Effector CD8-positive, alpha-beta T cell (primary cell): ENCODE results near the gene LRP2.
"Not testable (repeated sequence)": the region's sequence is repeated elsewhere in the genome, so short reads cannot be mapped to it uniquely, and the experiment has no call there.

ENCODE experiments used
- DNase-seq: peaks from one replicate; lab custom pipeline; 2025; lab: John Stamatoyannopoulos, UW

LRP2 gene

GRCh38 chr2:169301596-169302335, 60.6 kb downstream of the LRP2 start:
- no peak for DNase-seq

DNA sequence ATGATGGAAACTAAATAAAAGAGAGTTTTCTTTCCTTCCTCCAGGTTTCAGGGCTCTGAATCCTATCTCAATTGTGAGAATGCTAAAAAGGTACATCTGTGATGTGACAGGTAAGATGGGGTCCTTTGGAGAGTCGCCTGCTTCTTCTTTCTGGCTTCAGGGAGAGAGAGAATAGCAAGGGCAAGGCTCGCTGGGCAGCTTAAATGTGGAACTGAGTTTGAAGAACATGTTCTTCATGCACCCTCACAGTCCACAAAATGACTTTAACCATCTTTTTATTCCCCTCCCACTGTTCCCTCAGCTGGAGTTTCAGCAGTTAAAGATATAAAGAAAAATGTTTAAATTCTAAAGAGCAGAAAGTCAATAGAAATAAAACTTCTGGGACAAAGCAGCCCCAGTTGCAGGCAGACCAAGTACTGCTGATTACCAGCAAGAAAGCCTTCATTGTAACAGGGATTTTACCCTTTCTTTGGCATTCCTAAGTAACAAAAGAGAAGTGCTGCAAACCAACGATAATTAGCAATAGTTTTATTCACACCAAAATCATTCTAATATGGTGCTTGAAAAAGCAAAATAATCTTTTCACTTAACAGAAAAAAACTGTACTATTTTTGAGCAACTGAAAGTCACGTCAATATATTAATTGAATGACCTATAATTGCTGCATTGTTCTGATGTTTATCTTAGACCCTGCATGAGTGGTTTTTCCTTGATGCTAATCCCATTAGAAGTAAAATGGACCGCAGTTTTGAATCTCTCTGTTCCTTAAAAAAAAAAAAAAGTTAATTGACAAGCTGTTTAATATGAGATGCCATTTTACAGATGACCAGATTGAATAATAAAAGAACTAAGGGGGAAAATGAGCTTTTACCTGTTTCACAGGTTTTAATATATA, 61.5 kb downstream of the LRP2 start:
- no peak for DNase-seq

- DNase-seq: no peak
Measured at GRCh38 chr2:169298007-169298406, 64.3 kb downstream of the LRP2 start.

GRCh38 chr2:169294001-169294675, 68.2 kb downstream of the LRP2 start:
- DNase-seq: no peak

DNA sequence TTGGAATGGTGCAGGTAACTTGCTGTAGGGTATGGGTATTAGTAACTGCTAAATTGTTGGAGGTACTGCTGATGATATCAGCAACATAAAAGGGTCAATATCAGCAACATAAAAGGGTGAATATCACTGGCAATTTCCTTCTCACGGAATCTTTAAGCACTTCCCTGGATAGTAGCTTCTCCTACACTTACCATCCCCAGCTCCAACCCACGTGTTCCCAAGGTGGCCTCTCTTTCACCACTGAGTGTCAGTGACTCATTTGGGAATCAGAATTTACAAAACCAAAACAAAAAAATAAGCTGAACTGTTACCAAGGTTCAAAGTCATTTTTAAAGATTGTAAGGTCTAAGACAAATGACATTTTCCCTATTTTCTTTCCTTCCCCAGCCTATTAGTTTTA, 70.8 kb downstream of the LRP2 start:
- DNase-seq: no peak

- DNase-seq: no peak
Measured at GRCh38 chr2:169290433-169290832, 71.9 kb downstream of the LRP2 start.

GRCh38 chr2:169287666-169288065, 74.7 kb downstream of the LRP2 start:
- no peak for DNase-seq

DNA sequence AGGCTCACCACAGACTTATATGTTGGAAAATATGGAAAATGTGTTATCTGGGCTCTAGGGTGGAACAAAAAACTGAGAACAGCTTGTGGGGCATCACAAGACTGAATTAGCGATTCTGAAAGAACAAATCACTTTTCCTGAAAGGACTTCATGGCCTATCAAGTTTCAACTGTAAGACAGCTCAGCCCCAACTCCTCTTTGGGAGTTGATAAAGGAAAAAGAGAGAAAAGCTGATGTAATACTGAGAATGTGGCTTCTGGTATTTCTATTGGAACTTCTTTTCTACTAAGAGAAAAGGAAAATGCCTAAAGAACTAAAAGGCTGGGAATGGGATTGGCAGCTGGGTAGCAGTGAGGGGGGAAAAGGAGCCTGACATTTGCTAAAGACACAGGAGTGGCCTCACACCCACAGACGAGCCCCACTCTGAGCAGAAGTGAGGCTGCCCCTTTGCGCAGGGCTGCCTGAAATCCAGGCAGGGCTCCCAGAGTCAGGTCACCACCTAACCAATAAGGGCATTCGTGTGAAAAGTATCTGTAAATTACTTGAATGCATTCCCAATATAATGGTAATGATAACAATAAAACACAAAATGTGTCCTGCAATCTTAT, 75.6 kb downstream of the LRP2 start:
- no peak for DNase-seq

DNA sequence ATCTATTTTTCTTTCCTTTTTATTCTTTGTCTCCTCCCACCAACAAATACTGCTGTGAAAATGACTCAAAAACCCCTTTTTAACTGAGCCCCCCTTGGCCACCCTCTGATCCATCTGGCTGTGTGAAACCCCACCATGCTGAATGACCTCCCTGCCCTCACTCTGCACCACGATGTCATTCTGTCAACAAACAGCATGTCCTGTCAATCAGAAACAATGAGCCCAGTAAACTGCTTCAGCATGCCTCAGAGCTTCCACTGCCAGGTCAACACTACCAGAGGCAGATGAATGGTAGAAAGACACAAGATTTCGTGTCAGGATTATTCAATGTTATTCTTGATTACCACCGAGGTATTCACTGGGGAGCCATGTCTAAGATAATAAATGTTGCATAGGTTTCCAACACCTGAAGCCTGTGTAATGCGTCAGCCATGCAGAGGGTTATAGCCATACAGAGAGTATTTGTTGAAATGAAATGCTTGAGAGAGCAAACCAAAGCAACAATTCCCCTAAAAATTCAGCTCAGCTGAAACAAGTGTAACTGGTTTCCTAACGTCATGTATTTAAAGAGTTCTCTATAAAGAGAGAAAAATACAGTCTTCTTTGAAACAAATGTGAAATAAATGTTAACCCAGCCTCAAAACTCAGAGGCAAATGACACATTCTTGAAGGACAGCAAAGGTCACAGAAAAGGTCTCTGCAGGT, 76.7 kb downstream of the LRP2 start:
- no peak for DNase-seq

DNA sequence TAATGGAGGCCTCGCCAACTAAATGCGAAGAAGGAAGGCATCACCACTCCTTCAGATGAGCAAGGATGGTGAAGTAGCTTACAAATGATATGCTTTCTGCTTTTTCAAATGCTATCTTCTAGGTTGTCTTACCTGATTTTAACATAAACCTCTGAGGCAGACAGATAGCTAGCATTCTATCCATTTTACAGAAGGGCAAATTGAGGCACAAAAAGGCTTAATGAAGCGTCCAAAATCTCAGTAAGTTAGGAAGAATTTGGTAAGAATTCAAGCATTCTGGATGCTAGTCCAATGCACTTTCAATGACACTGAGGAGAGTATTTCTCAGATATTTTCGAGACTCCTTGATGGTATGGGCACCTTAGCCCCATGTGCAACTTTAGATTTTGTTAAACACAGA, 81.8 kb downstream of the LRP2 start:
- no peak for DNase-seq

- no peak for DNase-seq
Measured at GRCh38 chr2:169275696-169276444, 86.5 kb downstream of the LRP2 start.

- DNase-seq: no peak
Measured at GRCh38 chr2:169272010-169272409, 90.3 kb downstream of the LRP2 start.

- DNase-seq: not testable (repeated sequence)
Measured at GRCh38 chr2:169270574-169270973, 91.8 kb downstream of the LRP2 start.

DNA sequence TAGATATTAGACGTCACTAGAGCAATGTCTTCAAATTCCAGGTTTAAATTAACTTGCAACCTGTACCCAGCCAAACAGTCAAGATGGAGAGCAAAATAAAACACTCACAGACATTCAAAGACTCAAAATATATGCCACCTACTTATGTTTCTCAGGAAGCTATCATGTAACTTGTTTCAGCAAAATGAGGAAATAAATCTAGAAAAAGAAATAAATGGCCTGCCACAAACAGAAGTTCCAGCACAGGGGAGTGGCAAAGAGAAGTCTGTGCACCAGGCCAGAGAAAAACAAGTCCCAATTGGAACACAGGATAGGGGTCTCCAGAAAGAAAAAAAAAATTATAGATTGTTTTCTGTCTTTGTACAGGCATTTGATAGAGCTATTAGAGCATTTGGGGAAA, 96.7 kb downstream of the LRP2 start:
- DNase-seq: no peak

DNA sequence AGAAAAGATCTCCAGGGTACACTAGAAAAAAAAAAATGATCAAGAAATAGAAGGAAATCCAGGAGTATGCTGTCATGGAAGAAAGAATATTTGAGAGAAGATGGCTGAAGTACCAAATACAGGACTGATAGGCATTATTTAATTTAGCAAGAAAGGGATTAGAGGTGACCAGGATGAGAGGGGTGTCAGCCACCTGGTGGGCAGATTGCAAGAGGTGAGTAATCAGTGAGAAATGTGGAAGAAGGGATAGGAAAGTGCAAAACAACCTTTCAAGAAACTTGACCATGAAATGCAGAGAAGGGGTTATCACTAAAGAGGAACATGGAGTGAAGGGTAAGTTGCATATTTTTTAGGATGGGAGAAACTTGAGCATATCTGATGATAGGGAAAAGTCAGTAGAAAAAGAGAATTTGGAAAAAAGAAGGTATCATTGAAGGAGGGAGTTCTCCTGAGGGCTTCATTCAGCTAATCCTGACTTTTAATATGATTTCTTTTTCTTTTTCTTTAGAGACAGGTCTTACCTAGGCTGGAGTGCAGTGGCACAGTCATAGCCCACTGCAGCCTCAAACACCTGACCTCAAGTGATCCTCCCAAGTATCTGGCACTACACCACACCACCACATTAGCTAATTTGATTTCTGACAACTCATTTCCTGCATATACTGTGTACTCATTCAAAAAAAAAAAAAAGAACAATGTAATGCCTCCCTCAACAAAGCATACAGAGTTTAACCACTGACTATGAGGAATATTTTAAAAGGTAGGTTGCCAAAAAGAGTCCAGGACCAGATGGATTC, 101.3 kb downstream of the LRP2 start:
- no peak for DNase-seq

DNA sequence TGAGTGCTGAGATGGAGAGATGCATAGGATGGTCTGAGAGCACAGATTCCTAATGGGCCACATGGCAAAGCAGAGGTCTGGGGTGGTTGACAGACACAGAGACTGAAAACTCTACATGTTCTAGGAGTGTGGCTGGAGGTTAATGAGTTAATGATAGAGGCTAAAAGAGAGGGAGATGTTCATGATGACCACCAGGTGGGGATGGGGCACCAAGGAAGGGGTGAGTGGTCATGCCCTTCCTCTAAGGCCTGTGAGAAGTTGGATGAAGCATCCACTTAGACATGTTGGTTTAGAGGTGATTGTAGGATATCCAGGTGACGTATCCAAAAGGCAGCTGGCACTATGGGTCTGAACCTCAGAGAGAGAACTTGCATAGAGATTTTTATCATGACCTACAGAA, 102.1 kb downstream of the LRP2 start:
- no peak for DNase-seq

- no peak for DNase-seq
Measured at GRCh38 chr2:169259402-169259801, 102.9 kb downstream of the LRP2 start.

DNA sequence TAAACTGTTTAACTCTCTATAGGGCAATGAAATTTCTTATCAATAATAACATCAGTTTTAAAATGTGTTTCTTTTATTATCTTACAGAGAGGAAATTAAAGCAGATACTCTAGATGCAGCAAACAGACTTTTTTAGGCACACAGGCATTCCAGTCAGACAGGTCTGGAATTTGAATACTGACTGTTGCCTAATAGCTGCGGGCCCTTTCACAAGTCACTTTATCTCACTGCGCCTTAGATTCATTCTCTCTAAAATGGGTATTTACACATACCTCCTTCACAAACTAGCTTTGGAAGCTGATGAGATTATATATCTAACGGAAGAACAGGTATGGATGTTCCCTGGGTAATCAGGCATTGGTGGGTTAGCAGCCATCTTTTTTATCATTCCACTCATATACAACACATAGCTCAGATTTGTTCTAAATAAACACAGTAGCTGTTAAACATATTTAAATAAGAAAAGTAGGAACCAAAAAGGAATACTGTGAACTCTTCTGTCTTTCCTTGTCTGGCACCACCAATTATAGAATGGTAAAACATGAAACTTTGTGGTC, 104.2 kb downstream of the LRP2 start:
- no peak for DNase-seq

GRCh38 chr2:169254774-169255173, 107.6 kb downstream of the LRP2 start:
- no peak for DNase-seq

DNA sequence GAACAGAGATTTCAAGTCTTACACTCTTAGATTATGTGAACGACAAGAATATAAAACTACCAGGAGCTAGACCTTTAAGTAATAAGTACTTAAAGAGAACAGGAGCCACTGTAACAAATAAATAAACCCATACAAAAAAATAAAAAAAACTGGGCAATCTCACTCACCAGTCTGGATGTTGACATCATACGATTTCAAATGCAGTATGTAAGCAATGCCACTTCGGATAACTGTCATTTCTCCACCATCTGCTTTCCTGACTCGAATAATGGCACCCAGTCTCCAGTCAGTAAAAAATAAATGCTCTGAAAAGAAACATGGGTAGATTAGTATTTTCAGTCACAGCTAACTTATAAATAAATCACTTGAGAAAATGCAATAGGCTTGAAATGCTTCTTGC, 115.1 kb downstream of the LRP2 start:
- no peak for DNase-seq
